Suprapubic skin (tissue), 4 donors: ENCODE results near the gene PEPD.

Experiments
- CTCF ChIP-seq, 2 donors: fragments of 200-600 bp in 1 of 2; fragments of 450-650 bp in 1 of 2; sonication (generic) in 1 of 2; IDR thresholded peaks; one replicate each; pipeline ENCODE4 v1.5.1; 2016 to 2019; ENCODE audit warnings: antibody characterized with exemption in 2 of 2, mild to moderate bottlenecking in 1 of 2, moderate library complexity in 1 of 2
- EP300 ChIP-seq: sonication (generic); formaldehyde crosslinking; IDR thresholded peaks from one replicate; pipeline ENCODE4 v1.6.1; 2017; ENCODE audit warnings: antibody characterized with exemption
- POLR2A ChIP-seq, 2 donors: fragments of 450-650 bp; IDR thresholded peaks; one replicate each; pipeline ENCODE4 v1.6.1; 2017; ENCODE audit warnings: antibody characterized with exemption in 2 of 2, mild to moderate bottlenecking in 2 of 2, moderate library complexity in 2 of 2
- POLR2AphosphoS5 ChIP-seq, 3 donors: sonication (generic); formaldehyde crosslinking; IDR thresholded peaks; one replicate each; pipeline ENCODE4 v1.6.1; 2017; ENCODE audit warnings: antibody characterized with exemption in 3 of 3

DNA sequence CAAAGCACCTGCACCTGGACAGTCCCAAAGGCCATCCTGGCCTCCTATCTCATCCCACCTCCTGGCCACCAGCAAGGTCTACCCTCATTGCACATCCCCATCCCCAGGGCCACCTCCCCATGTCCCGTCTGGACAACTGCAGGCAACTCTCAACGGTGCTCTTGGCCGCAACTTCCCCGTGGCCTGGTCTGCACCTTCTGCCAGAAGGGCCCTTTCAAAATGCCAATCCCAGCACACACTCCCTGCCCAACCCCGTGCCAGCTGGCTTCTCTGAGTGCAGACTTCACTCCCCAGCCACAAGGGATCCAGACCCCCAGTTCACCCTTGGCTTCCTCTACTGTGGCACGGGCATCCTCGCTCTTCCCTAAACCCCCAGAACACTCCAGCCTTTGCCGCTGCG lies 8.2 kb downstream of the PEPD start:
- TF ChIP-seq POLR2AphosphoS5 (IDR thresholded peaks at IDR 0.05) (no peak), EP300 (no peak), CTCF (IDR thresholded peaks at IDR 0.05) (no peak), POLR2A (IDR thresholded peaks at IDR 0.05) (no peak)
